K562 (cell line): Measurements from ENCODE around the gene GCSH. TPM values are rescaled to one million over a fixed set of nuclear protein-coding genes. Genes with fewer than 3 reads are reported as not detected.

ENCODE experiments used
- ATAC-seq: fragments of 200-7000 bp; cut with Tn5 transposase; 3 replicates; pipeline ENCODE4 v1.9.1; 2020; ENCODE audit warnings: moderate library complexity
- BruUV-seq: library from RNA; stranded (reverse); fragments of 400-500 nt; replicated peaks from 2 replicates; lab custom pipeline; 2021; lab: Mats Ljungman, UMichigan
- CTCF ChIA-PET: fragments of 300-600 bp; formaldehyde crosslinking; extraction: SDS; loops from one replicate; lab custom pipeline; 2021; ENCODE audit warnings: low intra/inter-chr PET ratio; lab: Yijun Ruan, JAX
- POLR2A ChIA-PET: fragments of 300-600, 350-650 bp; sonication (Branson Sonifier 250); formaldehyde crosslinking; extraction: SDS; loops from one replicate; lab custom pipeline; 2021; ENCODE audit warnings: antibody characterized with exemption, inconsistent platforms; lab: Yijun Ruan, JAX
- DNase-seq, 4 experiments: peaks; one replicate each; pipeline versions ENCODE4 v3.0.0 to v3.0.0-alpha.2; 2011 to 2018; ENCODE audit warnings: low spot score in 3 of 4, mixed read lengths in 3 of 4; ENCODE audit errors: extremely low read depth in 1 of 4
- FAIRE-seq: peaks from 2 replicates; lab custom pipeline; 2011; peaks lifted over from hg19 to GRCh38; lab: Jason Lieb, UNC
- H2AFZ ChIP-seq: 2 replicates; pipeline ENCODE4 v1.6.0; 2011; ENCODE audit warnings: low read depth, low read length, control low read depth, inconsistent platforms
- H3K27ac ChIP-seq: fragments of 200-600 bp; 3 replicates; pipeline ENCODE4 v1.8.0; 2011; ENCODE audit warnings: low read depth, mild to moderate bottlenecking, control low read depth, inconsistent platforms, low read length, moderate library complexity, mixed read lengths; ENCODE audit errors: extremely low read depth
- H3K27me3 ChIP-seq, 2 experiments: fragments of 300-600 bp in 1 of 2; 2 replicates in 1 of 2; 3 replicates in 1 of 2; pipeline versions ENCODE4 v1.6.0 to v1.8.0; 2011; ENCODE audit warnings: inconsistent platforms in 2 of 2, low read length in 2 of 2, mild to moderate bottlenecking in 1 of 2, mixed read lengths in 1 of 2, moderate library complexity in 1 of 2; ENCODE audit not compliant: control insufficient read depth in 2 of 2, insufficient read depth in 2 of 2
- H3K36me3 ChIP-seq: fragments of 300-600 bp; 3 replicates; pipeline ENCODE4 v1.8.0; 2011; ENCODE audit warnings: mild to moderate bottlenecking, low read length, inconsistent platforms; ENCODE audit not compliant: control insufficient read depth, insufficient read depth
- H3K4me1 ChIP-seq, 2 experiments: fragments of 200-600 bp in 1 of 2; replicated peaks in 1 of 2; 2 replicates in 1 of 2; 3 replicates in 1 of 2; pipeline versions ENCODE4 v1.5.1 to v1.8.0; 2011; ENCODE audit warnings: inconsistent platforms in 2 of 2, low read length in 2 of 2, mild to moderate bottlenecking in 1 of 2, mixed read lengths in 1 of 2, moderate library complexity in 1 of 2; ENCODE audit not compliant: control insufficient read depth in 2 of 2, insufficient read depth in 2 of 2
- H3K4me2 ChIP-seq: 2 replicates; pipeline ENCODE4 v1.6.1; 2011; ENCODE audit warnings: low read length, control low read depth, inconsistent platforms, mixed read lengths; ENCODE audit not compliant: insufficient read depth
- H3K4me3 ChIP-seq: fragments of 200-600 bp; sonication (generic), shearing (Covaris generic); 2 replicates; pipeline ENCODE4 v1.5.1; 2016; ENCODE audit warnings: control low read depth, inconsistent platforms
- H3K79me2 ChIP-seq: fragments of 200-600 bp; 3 replicates; pipeline ENCODE4 v1.8.0; 2011; ENCODE audit warnings: low read length, inconsistent platforms; ENCODE audit not compliant: control insufficient read depth, insufficient read depth
- H3K9ac ChIP-seq, 2 experiments: 2 replicates each; pipeline versions ENCODE4 v1.6.0 to v1.6.1; 2011; ENCODE audit warnings: low read depth in 2 of 2, low read length in 2 of 2, control low read depth in 1 of 2, inconsistent platforms in 1 of 2, mild to moderate bottlenecking in 1 of 2, mixed read lengths in 1 of 2; ENCODE audit not compliant: insufficient read depth in 1 of 2
- H3K9me1 ChIP-seq: one replicate; pipeline ENCODE4 v1.6.0; 2011; ENCODE audit warnings: inconsistent platforms, mild to moderate bottlenecking, low read length, moderate library complexity; ENCODE audit not compliant: control insufficient read depth, insufficient read depth
- H3K9me3 ChIP-seq: replicated peaks from 2 replicates; pipeline ENCODE4 v1.5.1; 2011; ENCODE audit warnings: low read depth, low read length, inconsistent platforms; ENCODE audit not compliant: control insufficient read depth, insufficient read depth
- H4K20me1 ChIP-seq: replicated peaks from 2 replicates; pipeline ENCODE4 v1.6.1; 2011; ENCODE audit warnings: low read length, inconsistent platforms, mixed read lengths; ENCODE audit not compliant: control insufficient read depth, insufficient read depth
- ILK ChIP-seq: fragments of 450-650 bp; IDR thresholded peaks from 2 replicates; pipeline ENCODE4 v1.6.1; 2016; ENCODE audit warnings: missing genetic modification characterization, low read depth, mild to moderate bottlenecking, missing compliant biosample characterization, moderate library complexity, borderline replicate concordance
- LEF1 ChIP-seq: fragments of 450-650 bp; IDR thresholded peaks from 2 replicates; pipeline ENCODE4 v1.6.1; 2016; ENCODE audit warnings: mild to moderate bottlenecking
- NCOA1 ChIP-seq: fragments of 450-650 bp; IDR thresholded peaks from 2 replicates; pipeline ENCODE4 v1.6.1; 2016; ENCODE audit warnings: low read depth
- RB1 ChIP-seq: fragments of 450-650 bp; IDR thresholded peaks from 2 replicates; pipeline ENCODE4 v1.6.1; 2017; ENCODE audit warnings: low read depth, mild to moderate bottlenecking
- RBBP5 ChIP-seq: fragments of 200-600 bp; sonication (generic); IDR thresholded peaks from 2 replicates; pipeline ENCODE4 v1.6.1; 2012; ENCODE audit warnings: borderline replicate concordance, mild to moderate bottlenecking, low read length, control low read depth, inconsistent platforms; ENCODE audit not compliant: insufficient read depth, poor library complexity, severe bottlenecking
- SMARCC2 ChIP-seq: fragments of 450-650 bp; IDR thresholded peaks from 2 replicates; pipeline ENCODE4 v1.6.1; 2017; ENCODE audit warnings: antibody characterized with exemption, moderate library complexity, mild to moderate bottlenecking, low read depth
- ZBTB49 ChIP-seq: sonication (generic); formaldehyde crosslinking; IDR thresholded peaks from 2 replicates; pipeline ENCODE4 v1.8.0; 2022; ENCODE audit warnings: missing genetic modification reagents, mild to moderate bottlenecking, borderline replicate concordance
- ZFP1 ChIP-seq: fragments of 450-650 bp; formaldehyde crosslinking; IDR thresholded peaks from 2 replicates; pipeline ENCODE4 v1.4.0; 2020; ENCODE audit warnings: mild to moderate bottlenecking, mixed read lengths
- ZFPM2 ChIP-seq: fragments of 250-450 bp; sonication (Bioruptor Pico); IDR thresholded peaks from 2 replicates; pipeline ENCODE4 v1.5.1; 2022; ENCODE audit warnings: mild to moderate bottlenecking
- ZNF449 ChIP-seq: fragments of 250-450 bp; sonication (Bioruptor Pico); IDR thresholded peaks from 2 replicates; pipeline ENCODE4 v1.8.0; 2022; ENCODE audit warnings: moderate library complexity, mild to moderate bottlenecking, inconsistent platforms
- ZNF512 ChIP-seq: IDR thresholded peaks from 2 replicates; pipeline ENCODE4 v1.6.1; 2016; ENCODE audit warnings: missing genetic modification characterization, missing compliant biosample characterization
- ZNF75A ChIP-seq: fragments of 450-650 bp; formaldehyde crosslinking; IDR thresholded peaks from 2 replicates; pipeline ENCODE4 v1.4.0; 2020; ENCODE audit warnings: mild to moderate bottlenecking
- WGBS: fragments of 100-300 bp; shearing (Covaris generic); methylation state at CpG from one replicate; pipeline ENCODE4 v1.1.6; 2016; ENCODE audit warnings: low coverage, mixed read lengths; ENCODE audit not compliant: insufficient coverage; ENCODE audit errors: missing lambda C conversion rate; 5-methylcytosine and 5-hydroxymethylcytosine counted together
- in situ Hi-C: fragments of 300-500 bp; cut with MboI; formaldehyde crosslinking; loops from 4 replicates; pipeline ENCODE4 v1.15.0; 2018; ENCODE audit warnings: inconsistent platforms, mixed read lengths
- intact Hi-C: fragments of 100-400 bp; cut with micrococcal nuclease; formaldehyde crosslinking; loops from 2 replicates; pipeline ENCODE4 v1.14.2; 2022
- polyA plus RNA-seq, 8 experiments: library from polyadenylated mRNA; depleted of rRNA in 4 of 8; stranded (reverse) in 5 of 8; unstranded in 3 of 8; fragments of >200 nt; fragmentation: Nextera tagmentation in 2 of 8; fragmentation: Illumina TruSeq in 1 of 8; extraction: Ambion mirVana in 2 of 8; extraction: Trizol in 1 of 8; gene quantifications; 2 replicates each; pipeline versions ENCODE4 v1.2.1 to v1.2.3, GENCODE V29; 2011 to 2014; ENCODE audit warnings: inconsistent platforms in 1 of 8, missing spikeins in 1 of 8
- total RNA-seq, 7 experiments: library from RNA; depleted of rRNA in 6 of 7; stranded (reverse); fragments of >200 nt in 6 of 7; fragmentation: Illumina TruSeq in 2 of 7; extraction: Trizol in 2 of 7; gene quantifications; 2 replicates each; pipeline versions ENCODE4 v1.2.1 to v1.2.3, GENCODE V29; 2011 to 2021; ENCODE audit warnings: low replicate concordance in 1 of 7

GCSH gene
- total and polyA plus RNA-seq, 9 of the 15 experiments (the other 6 are each of a cell fraction or from before 2014, with no cell fraction given), result 35.0 to 121 (median 89.0) TPM

GRCh38 chr16:81061871-81062608, 34.2 kb downstream of the GCSH start (continued):
- TF ChIP-seq ZNF449 (CRISPR knock-in tag) (no peak), ZNF512 (tag) (no peak)
- TF ChIP-seq, all 486 proteins: peak for 2

GRCh38 chr16:81061307-81061640, 34.9 kb downstream of the GCSH start:
- no TSS peak for BruUV-seq
- WGBS, result 48% methylated on average over 10 of the region's 10 CpGs
- no peaks in the 10 kb centered on the region; a peak in 1 of 5 replicates for H3K27me3 ChIP-seq
- no peaks in the 10 kb centered on the region for H3K9me3 ChIP-seq
- H3K9ac ChIP-seq, result peak overlapping the region in 1 of 2 experiments; percentile 61; a peak in 1 of 4 replicates
- no peaks in the 10 kb centered on the region for H3K9me1 ChIP-seq
- no peak overlapping the region for H3K27ac ChIP-seq
- CTCF ChIA-PET, result no interaction called here
- no peaks in the 10 kb centered on the region for H4K20me1 ChIP-seq
- POLR2A ChIA-PET, result interaction anchor here (0.6 to 0.7 kb wide), 2 partner anchors 30 to 423 kb away, joined by 3 read pairs; no protein-coding TSS in a partner anchor
- no peak for DNase-seq
- intact Hi-C loops, result no loop called here
- no peak overlapping the region for H3K4me3 ChIP-seq
- FAIRE-seq, result no peak
- in situ Hi-C loops, result no loop called here
- ATAC-seq, result no peak
- H3K79me2 ChIP-seq, result no peaks in the 10 kb centered on the region
- no peaks in the 10 kb centered on the region for H3K36me3 ChIP-seq
- H3K4me1 ChIP-seq, result peaks cover 3 to 5% of the 10 kb centered on the region in 2 experiments; a peak in 3 of 5 replicates
- no peak overlapping the region for H2AFZ ChIP-seq
- no peak overlapping the region for H3K4me2 ChIP-seq
- no peak for TF ChIP-seq ILK (tag)
- no peak for TF ChIP-seq ZNF512 (tag)
- no peak for TF ChIP-seq NCOA1
- TF ChIP-seq ZNF75A, result no peak
- TF ChIP-seq LEF1, result no peak
- TF ChIP-seq SMARCC2, result no peak
- no peak for TF ChIP-seq RBBP5
- TF ChIP-seq ZFP1, result no peak
- TF ChIP-seq ZFPM2, result no peak
- TF ChIP-seq RB1, result no peak
- no peak for TF ChIP-seq ZBTB49
